Skeletal muscle cell (primary cell): ENCODE results near the gene CHST9.

Source experiments
- DNase-seq: peaks from one replicate; pipeline ENCODE4 v3.0.0-alpha.2; 2010; ENCODE audit warnings: low read depth
- H3K4me3 ChIP-seq: 2 replicates; pipeline ENCODE4 v1.5.1; 2011; ENCODE audit warnings: low read depth, mild to moderate bottlenecking, control low read depth, low read length, moderate library complexity

CHST9 gene

DNA sequence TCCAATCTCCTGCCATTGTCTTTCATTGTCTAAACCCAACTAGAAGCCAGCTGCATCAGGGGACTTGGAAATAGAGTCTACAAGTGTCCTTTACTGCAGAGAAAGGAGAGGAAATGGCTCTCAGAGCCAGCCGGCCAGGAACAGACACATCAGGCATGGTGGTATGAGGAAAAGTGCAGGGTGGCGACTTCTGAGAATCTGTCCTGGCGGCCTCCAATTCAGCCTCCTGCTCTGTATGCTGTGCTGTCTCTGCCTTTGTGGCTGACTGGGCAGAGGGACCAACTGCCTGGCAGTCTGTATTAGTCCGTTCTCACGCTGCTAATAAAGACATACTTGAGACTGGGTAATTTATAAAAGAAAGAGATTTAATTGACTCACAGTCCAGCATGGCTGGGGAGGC lies 282.8 kb downstream of the CHST9 start:
- H3K4me3 ChIP-seq, result no peak overlapping the region
- DNase-seq, result no peak

DNA sequence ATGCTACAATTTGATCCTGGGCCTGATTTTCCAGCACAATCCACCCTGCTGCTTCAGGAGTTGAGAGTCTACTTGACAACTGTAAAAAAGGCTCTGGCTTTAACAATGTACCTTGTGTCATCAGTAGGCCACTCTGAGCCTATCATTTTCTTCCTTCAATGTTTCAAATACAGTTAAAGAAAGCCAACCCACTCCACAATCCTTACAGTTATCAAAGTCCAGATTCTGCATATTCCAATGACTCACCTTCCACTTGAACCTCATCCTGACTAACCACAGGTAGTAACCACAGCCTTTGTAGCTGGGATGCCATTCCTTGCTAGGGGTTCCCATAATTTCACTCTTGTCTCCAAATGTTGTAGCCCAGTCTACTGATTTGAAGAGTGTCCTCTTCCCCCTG lies 284.1 kb downstream of the CHST9 start:
- no peak for DNase-seq
- no peak overlapping the region for H3K4me3 ChIP-seq

DNA sequence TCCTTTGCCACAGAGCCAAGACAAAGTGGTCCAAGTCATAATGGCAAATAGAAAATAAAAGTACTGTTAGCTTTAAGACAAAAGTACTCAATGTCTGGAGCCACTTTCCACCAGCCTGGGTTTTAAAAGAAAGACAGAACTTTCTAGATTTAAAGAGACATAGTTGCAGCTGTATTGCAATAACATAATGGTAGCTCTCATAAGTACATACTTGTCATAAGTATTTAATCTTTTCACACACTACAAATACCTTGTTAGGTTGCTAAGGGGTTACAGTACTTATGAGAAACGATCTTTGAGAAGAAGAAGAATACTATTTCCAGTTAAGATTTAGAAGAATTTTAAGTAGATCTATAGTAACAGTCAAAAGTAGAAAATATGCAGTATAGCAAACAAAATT lies 290.7 kb downstream of the CHST9 start:
- H3K4me3 ChIP-seq, result no peak overlapping the region
- DNase-seq, result no peak

DNA sequence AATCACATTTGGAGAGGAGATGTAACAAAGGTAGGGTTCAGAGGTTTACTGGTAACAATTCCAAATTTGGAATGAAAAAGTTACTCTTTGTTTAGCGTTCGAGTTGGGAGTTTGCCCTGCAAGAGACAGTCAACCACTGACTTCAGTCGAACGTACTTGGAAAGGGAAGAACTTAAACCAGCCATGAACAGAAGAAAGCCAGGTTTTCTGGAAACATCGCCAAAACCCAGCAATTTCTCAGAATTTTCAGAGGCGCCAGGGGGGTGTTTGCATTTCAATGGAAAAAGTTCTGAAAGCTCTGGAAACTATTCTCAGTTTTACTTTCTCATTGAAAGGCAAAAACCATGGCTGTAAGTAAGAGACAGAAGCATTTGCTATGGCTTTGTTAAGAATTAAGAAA lies 291.1 kb downstream of the CHST9 start:
- H3K4me3 ChIP-seq, result no peak overlapping the region
- DNase-seq, result no peak

DNA sequence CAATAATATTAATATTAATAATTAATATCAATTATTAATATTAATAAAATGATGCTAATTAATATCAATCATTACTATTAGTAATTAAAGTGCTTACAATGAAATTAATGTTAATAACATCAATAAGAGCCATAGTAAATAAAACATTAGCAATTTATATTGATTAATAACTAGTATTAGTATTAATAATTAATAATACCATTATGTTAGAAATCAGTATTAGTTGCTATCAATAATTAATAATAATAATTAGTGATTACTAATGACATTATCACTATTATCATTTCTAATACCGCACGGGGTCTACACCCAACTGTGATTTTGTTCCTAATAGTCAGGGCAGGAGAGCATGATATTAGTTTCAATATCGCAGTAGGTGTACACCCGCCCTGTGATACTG lies 296.8 kb downstream of the CHST9 start:
- DNase-seq, result no peak

DNA sequence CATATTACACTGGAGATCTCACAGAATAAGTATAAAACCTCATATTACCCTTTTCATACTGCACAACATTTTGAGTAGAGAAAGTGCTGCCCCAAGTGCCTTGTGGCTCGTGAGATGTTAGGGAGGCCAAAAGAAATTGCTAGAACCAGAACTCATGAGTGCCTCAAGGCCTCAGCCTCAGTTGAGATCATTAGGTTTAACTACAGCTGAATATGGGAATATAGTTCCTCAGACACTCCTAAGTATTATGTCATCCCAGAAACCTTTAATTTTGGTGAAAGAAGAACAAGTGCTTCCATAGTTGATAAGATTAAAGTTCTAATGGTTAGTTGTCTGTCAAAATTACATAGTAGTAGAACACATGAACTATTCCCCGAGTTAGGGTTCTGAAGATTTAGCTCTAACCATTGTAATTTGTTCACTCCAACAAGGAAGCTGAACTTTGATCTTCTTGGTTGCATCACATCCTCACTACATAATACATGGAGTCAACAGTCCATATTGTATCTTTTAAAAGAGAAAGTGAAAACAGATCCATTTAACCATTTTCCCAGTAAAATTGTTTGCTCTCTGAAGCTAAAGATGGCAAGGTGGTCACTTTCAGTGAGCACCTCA lies 310.0 kb downstream of the CHST9 start:
- no peak for DNase-seq
- no peak overlapping the region for H3K4me3 ChIP-seq

More for the DNA sequence above, 296.8 kb downstream of the CHST9 start:
- H3K4me3 ChIP-seq, result no peak overlapping the region

DNA sequence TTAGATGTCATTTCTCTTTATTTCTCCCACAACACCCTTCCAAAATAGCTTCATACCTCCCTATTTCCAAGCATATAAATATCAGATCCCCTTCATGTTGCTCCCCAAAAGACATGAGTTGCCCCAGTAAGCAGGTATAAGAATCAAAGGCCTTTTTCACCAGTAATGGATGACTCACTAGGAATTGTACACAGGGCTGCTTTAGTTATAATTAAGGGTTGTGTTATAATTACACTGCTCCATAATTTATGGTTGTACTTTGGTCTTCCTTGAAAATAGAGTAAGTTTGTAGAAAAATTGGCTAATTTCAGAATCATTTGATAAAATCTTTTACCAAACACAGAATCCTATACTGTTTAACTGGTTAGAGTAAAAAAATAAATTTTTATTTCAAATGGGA lies 310.8 kb downstream of the CHST9 start:
- no peak overlapping the region for H3K4me3 ChIP-seq
- no peak for DNase-seq

DNA sequence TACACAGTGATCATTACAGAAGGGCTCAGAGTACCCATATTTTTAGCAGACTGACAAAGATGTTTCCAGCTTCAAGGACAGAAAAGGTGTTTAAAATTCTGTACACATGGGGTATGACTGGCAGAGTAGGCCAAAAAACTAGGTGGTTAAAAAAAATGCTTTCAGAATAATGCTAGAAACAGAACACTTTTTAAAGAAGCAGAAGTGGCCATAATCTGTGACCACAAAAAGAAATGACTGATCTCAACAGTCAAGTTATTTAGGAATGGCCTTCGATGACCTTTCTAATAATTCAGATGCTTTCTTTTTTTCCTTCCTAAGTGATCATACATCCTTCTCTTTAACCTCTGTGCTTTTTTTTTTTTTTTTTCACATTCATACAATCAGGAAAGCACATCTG lies 315.5 kb downstream of the CHST9 start:
- DNase-seq, result no peak
- no peak overlapping the region for H3K4me3 ChIP-seq

DNA sequence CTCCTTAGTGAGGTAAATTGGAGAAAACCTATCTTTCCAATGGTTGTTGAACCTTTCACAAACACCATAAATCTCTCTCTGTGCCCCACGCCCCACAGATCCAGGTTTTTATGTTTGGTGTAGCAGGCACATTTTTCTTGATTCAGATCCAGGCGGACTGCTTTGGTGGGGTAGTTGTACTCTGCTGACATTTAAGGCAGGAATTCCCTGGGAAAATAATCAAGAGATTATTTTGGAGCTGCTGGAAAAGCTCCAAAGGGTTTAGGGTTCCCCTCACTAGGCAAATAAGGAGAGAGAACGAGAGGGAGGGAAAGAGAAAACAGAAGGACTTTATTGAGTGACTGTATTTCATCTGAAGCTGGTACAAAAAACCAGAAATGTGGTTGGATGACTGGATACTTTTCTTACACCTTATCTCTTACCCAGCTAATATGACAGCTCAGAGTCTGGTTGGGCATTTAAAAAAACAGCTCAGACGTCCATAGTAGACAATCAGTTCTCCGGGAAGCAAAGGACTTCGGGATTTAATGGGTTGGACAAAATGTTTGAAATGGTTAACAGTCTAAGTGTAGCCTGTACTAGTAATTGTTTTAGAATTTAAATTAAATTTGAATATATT lies 316.0 kb downstream of the CHST9 start:
- DNase-seq, result no peak
- no peak overlapping the region for H3K4me3 ChIP-seq

DNA sequence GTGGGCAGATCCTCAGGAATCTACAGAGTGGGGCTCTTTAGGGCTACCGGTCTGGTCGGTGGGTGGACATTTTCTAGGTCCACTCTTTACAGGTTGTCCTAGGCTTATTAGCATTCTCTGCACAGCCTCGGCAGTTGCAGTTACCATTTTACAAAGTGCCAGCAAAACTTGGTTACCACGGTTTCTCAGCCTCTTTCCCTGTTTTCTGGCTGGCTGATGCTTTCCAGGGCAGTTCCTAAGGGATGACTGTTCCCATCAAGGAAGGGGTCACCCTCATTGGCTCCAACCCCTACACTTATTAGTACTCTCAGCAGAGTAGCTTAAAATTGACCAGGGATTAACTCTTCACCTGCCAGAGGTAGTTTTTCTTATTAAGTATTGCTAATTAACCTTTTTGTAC lies 317.6 kb downstream of the CHST9 start:
- DNase-seq, result no peak
- H3K4me3 ChIP-seq, result no peak overlapping the region

DNA sequence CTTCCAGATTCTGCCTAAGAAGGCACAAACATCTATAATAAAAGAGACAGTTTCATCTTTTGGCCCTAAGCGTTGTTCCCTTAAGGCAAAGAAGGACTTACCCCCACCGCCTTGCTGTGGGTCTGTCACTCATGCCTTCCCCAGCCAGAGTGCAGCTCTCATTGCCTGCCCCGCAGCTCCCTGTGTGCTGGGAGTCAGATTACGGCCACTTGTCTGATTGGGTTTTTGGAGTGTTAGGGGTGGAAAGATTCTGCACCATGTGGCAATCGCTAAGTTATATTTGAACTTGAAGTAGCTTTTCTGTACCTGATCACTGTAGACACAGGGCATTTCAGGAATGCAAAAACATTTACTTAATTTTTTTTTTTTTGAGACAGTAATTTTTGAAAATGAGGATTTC lies 319.6 kb downstream of the CHST9 start, which contains the start of gene AQP4:
Gene AQP4 (minus strand): TSS at position 151 of the 400 bp plus-strand sequence. CDS start 18 bp downstream, at position 133.
- no peak within 1 kb of the TSS for H3K4me3 ChIP-seq
- DNase-seq, result no peak

DNA sequence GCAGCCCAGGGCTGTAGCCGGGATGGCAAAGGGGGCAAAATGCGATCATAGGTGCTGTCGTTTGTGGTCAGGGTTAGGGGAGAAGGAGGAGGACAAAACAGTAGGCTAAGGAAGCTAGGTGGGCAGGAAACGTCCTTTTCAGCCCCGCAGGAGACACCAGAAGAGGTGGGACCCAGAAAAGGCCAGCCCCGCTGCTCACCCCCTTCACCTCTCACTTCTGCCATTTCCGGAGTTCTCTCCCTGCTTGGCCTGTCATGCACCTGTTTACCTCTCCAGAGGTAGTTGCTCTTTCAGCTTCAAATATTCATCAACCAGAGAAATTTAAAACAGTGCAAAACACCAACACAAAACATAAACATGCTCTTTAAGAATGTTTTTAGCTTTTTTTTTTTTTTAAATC lies 320.4 kb downstream of the CHST9 start:
- H3K4me3 ChIP-seq, result no peak overlapping the region

DNA sequence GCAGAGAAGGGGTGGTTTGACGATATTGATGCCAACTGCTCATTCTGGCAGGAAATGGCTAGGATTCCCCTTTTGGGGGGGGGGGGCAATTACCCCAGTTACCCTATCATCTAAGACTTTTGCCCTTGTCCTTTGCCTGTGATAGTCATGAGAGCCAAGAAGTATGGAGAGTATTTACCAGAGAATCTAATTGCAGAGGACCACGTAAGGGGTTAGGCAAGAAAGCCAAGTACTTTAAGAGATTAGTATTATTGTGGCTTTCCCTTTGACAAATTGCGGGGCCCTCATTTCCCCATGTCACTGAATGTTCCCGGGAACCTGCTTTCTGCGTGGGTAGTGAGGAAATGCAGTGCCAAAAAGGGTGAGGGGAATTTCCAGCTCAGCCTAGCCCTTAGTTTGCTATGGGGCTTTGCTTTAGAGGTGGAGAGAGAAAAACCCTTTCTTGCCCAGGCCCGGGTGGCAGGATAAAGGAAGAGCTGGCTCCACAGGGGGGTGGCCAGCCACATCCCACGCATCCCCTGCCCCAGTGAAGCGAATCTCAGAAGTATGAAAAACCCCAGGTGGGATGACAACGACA lies 321.1 kb downstream of the CHST9 start:
- DNase-seq, result no peak
- H3K4me3 ChIP-seq, result no peak overlapping the region

More for the DNA sequence above, 320.4 kb downstream of the CHST9 start:
- DNase-seq, result no peak

DNA sequence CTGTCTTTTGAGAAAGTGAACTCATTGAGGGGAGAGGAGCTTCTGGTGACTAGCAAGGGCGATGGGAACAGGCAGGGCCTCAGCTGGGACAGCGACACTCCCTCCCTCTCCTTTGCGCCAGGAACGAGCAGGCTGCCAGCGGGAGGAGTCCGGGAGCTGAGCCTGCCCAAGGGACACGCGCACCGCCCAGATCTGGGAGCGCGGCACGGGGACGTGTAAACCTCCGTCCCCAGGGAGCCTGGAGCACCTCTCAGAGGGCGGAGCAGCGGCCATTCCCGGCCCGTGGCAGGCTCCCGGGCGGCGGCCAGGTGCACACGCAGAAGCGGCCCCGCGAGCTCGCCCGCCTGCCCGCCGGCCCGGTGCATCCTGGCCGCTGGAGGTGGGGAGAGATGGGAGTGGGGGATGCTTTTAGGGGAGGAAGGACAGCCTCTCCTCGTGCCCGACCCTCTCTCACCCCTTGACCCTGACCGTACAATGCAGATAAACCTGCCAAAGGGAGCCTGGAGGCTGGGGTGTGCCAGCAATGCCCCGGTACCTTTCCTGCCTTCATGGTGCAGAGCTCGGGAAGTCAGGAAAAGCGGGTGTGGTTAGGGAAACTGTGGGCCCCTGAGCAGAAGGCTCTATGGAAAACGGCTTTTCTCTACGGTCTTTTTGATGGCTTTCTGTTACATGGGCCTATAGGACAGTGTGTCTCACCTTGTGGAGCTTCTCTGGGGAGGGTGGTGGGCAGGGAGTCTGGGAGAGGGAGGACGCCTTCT lies 321.8 kb downstream of the CHST9 start:
- no peak overlapping the region for H3K4me3 ChIP-seq
- DNase-seq, result no peak

DNA sequence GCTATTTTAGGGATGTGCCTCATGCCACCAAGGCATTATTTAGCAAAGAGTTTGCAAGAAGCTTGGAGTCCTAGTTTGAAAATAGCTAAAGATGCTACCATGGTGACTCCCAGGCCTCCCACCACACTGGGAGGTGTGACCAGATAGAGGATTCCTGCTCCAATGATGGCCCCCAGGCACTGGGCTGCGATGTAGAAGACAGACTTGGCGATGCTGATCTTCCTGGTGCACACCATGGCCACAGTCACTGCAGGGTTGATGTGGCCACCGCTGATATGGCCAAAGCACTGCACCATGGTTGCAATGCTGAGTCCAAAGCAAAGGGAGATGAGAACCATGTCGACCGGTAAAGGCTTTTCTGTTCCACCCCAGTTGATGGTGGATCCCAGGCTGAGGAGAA lies 323.0 kb downstream of the CHST9 start:
- H3K4me3 ChIP-seq, result no peak overlapping the region
- no peak for DNase-seq
